SK-N-MC (cell line): Measurements from ENCODE around the gene CCBE1.

Experiments
- EZH2 ChIP-seq: fragments of 200-600 bp; sonication (generic); IDR thresholded peaks from one replicate; pipeline ENCODE4 v1.6.1; 2017; ENCODE audit warnings: antibody characterized with exemption
- POLR2AphosphoS5 ChIP-seq: IDR thresholded peaks from 2 replicates; pipeline ENCODE4 v1.6.1; 2012; ENCODE audit warnings: mild to moderate bottlenecking, low read depth, low read length, borderline replicate concordance

- TF ChIP-seq POLR2AphosphoS5, result no peak
- TF ChIP-seq EZH2, result no peak
Measured at GRCh38 chr18:59446012-59446411, 251.2 kb downstream of the CCBE1 start.
